Stimulated activated naive CD8-positive, alpha-beta T cell treated with anti-CD3 and anti-CD28 coated beads, Interleukin-15, amount 100 ng/mL, for 72 hours (primary cell): ENCODE results near the gene NKAIN1.
A peak's percentile ranks its signal among the peaks of the same experiment; 100 is the strongest.
"Not testable (repeated sequence)": the region's sequence is repeated elsewhere in the genome, so short reads cannot be mapped to it uniquely, and the experiment has no call there.

Experiments
- ATAC-seq: fragments of 150-1000 bp; cut with Tn5 transposase; 2 replicates; pipeline ENCODE4 v1.10.0; 2021; ENCODE audit warnings: mild to moderate bottlenecking, moderate library complexity
- DNase-seq, 2 donors: peaks; one replicate each; pipeline ENCODE4 v3.0.0; 2021 to 2022
- H3K27ac Mint-ChIP-seq, 2 donors: one replicate each; pipeline ENCODE4 v1.8.0; 2022; ENCODE audit warnings: mild to moderate bottlenecking in 2 of 2, mixed read lengths in 2 of 2, moderate library complexity in 2 of 2
- H3K27me3 Mint-ChIP-seq: one replicate; pipeline ENCODE4 v1.8.0; 2022; ENCODE audit warnings: mixed read lengths
- H3K4me1 Mint-ChIP-seq: one replicate; pipeline ENCODE4 v1.8.0; 2022; ENCODE audit warnings: mild to moderate bottlenecking, mixed read lengths
- H3K4me3 Mint-ChIP-seq, 2 donors: one replicate each; pipeline ENCODE4 v1.8.0; 2022; ENCODE audit warnings: mild to moderate bottlenecking in 2 of 2, mixed read lengths in 2 of 2, moderate library complexity in 1 of 2
- H3K9me3 Mint-ChIP-seq, 2 donors: one replicate each; pipeline ENCODE4 v1.8.0; 2022; ENCODE audit warnings: mixed read lengths in 2 of 2

Gene NKAIN1

GRCh38 chr1:31189696-31190674, 49.7 kb downstream of the NKAIN1 start:
- Mint-ChIP-seq H3K9me3 (no peaks in the 10 kb centered on the region), H3K4me3 (no peak overlapping the region), H3K27ac (no peak overlapping the region), H3K27me3 (peaks cover 6% of the 10 kb centered on the region), H3K4me1 (no peaks in the 10 kb centered on the region)
- DNase-seq = no peak
- no peak for ATAC-seq

DNA sequence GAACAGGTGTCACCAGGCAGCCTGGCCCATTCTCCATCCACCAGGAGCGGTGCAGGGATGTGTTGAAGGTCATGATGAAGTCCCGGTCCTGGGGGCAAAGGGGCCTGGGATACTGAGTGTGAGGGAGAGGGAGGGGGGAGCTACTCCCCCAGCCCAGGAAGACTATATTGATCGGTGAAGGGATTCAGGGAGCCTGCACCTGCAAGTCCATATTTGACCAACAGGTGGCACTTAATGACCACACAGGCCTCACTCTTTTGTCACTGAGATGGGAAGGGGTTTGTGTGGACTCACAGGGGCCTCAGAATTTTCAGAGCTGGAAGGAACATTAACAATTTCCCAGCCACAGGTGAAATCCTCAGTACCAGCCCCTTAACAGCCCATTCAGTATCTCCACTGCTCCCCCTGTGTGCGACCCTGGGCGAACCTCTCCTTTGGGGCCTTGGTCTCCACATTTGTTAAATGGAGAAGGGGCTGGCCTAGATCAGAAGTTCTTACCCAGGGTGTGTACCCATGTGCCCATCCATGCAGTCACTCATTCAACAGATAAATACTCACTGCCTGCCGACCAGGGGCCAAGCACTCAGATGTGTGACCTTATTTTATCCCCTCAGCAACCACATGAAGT, 55.6 kb downstream of the NKAIN1 start:
- H3K9me3 Mint-ChIP-seq = no peaks in the 10 kb centered on the region
- DNase-seq = peak; percentile 29 to 43
- peaks cover 16% of the 10 kb centered on the region for H3K4me1 Mint-ChIP-seq
- no peak for ATAC-seq
- H3K4me3 Mint-ChIP-seq = no peak overlapping the region
- H3K27me3 Mint-ChIP-seq = peaks cover 60% of the 10 kb centered on the region
- H3K27ac Mint-ChIP-seq = no peak overlapping the region

DNA sequence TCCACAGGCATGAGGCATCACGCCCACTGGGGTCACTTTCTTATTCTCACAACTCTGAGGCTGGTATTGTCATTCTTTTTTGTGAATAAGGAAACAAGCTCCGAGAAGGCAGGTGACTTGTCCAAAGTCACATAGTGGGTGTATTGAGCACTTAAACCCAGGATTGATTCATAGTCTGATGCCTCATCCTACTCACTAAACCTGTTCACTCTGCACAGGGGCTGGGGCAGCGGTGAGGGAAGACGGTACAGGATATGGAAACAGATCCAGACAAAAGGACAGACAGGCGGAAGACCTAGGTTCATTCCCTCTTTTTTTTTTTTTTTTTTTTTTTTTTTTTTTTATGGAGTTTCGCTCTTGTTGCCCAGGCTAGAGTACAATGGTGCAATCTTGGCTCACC, 56.6 kb downstream of the NKAIN1 start:
- peaks cover 16% of the 10 kb centered on the region for H3K4me1 Mint-ChIP-seq

DNA sequence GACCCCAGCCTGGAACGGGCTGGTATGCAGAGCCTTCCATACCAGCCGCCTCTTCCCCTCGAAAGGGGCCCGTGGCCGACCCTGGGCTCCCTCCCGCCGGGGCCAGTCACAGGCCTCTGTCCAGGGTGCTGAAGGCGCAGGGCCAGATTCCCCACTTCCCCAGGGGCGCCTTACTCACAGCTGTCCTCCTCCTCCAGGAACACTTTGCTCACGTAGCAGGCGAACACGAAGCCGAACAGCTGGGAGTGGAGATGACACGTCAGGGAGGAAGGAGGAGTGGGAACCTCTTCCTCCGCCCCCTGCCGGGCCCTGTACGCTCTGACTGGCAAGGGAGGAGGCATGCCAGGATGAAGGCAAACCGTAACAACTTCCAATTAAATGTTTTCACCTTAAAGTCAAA, 57.3 kb downstream of the NKAIN1 start:
- Mint-ChIP-seq H3K27me3 (peaks cover 64% of the 10 kb centered on the region), H3K4me3 (peak overlapping the region in 1 of 2 donors; percentile 61), H3K27ac (no peak overlapping the region), H3K9me3 (no peaks in the 10 kb centered on the region), H3K4me1 (peaks cover 16% of the 10 kb centered on the region)
- ATAC-seq (peak; percentile 55), DNase-seq (peak; percentile 32 to 37)

More for the DNA sequence above, 56.6 kb downstream of the NKAIN1 start:
- Mint-ChIP-seq H3K27ac (no peak overlapping the region), H3K27me3 (peaks cover 64% of the 10 kb centered on the region), H3K4me3 (no peak overlapping the region), H3K9me3 (no peaks in the 10 kb centered on the region)
- DNase-seq (no peak), ATAC-seq (no peak)

- Mint-ChIP-seq H3K4me3 (peak overlapping the region; percentile 57 to 83), H3K27me3 (peaks cover 64% of the 10 kb centered on the region), H3K9me3 (no peaks in the 10 kb centered on the region), H3K4me1 (peaks cover 16% of the 10 kb centered on the region), H3K27ac (no peak overlapping the region)
- DNase-seq (peak; percentile 60 to 66), ATAC-seq (peak; percentile 83)
Measured at GRCh38 chr1:31181515-31182343, 58.0 kb downstream of the NKAIN1 start.

- no peak overlapping the region for H3K4me3 Mint-ChIP-seq
- no peak overlapping the region for H3K27ac Mint-ChIP-seq
- peaks cover 16% of the 10 kb centered on the region for H3K4me1 Mint-ChIP-seq
- H3K27me3 Mint-ChIP-seq = peaks cover 63% of the 10 kb centered on the region
- no peak for ATAC-seq
- peaks cover 0 to 7% of the 10 kb centered on the region in 2 donors for H3K9me3 Mint-ChIP-seq
- no peak for DNase-seq
Measured at GRCh38 chr1:31180338-31180737, 59.3 kb downstream of the NKAIN1 start.

- not testable (repeated sequence) for H3K4me1 Mint-ChIP-seq, H3K27ac Mint-ChIP-seq, DNase-seq, ATAC-seq, H3K4me3 Mint-ChIP-seq
- H3K9me3 Mint-ChIP-seq = peaks cover 0 to 16% of the 10 kb centered on the region in 2 donors
- peaks cover 26% of the 10 kb centered on the region for H3K27me3 Mint-ChIP-seq
Measured at GRCh38 chr1:31176291-31176690, 63.4 kb downstream of the NKAIN1 start.

- DNase-seq (no peak), ATAC-seq (no peak)
- H3K27ac Mint-ChIP-seq = peak overlapping the region; percentile 69 to 80
- H3K9me3 Mint-ChIP-seq = peaks cover 0 to 9% of the 10 kb centered on the region in 2 donors
- no peaks in the 10 kb centered on the region for H3K27me3 Mint-ChIP-seq
- H3K4me1 Mint-ChIP-seq = peaks cover 11% of the 10 kb centered on the region
- H3K4me3 Mint-ChIP-seq = no peak overlapping the region
Measured at GRCh38 chr1:31170486-31170735, 69.3 kb downstream of the NKAIN1 start.

- peak overlapping the region in 1 of 2 donors; percentile 42 for H3K27ac Mint-ChIP-seq
- DNase-seq (no peak), ATAC-seq (no peak)
- H3K4me3 Mint-ChIP-seq = no peak overlapping the region
- peaks cover 22% of the 10 kb centered on the region for H3K4me1 Mint-ChIP-seq
- H3K27me3 Mint-ChIP-seq = peaks cover 12% of the 10 kb centered on the region
- H3K9me3 Mint-ChIP-seq = no peaks in the 10 kb centered on the region
Measured at GRCh38 chr1:31166462-31166861, 73.2 kb downstream of the NKAIN1 start.

GRCh38 chr1:31164291-31164690, 75.4 kb downstream of the NKAIN1 start:
- peaks cover 13% of the 10 kb centered on the region for H3K4me1 Mint-ChIP-seq
- no peaks in the 10 kb centered on the region for H3K9me3 Mint-ChIP-seq
- no peak for DNase-seq
- peaks cover 16% of the 10 kb centered on the region for H3K27me3 Mint-ChIP-seq
- no peak overlapping the region for H3K27ac Mint-ChIP-seq
- no peak overlapping the region for H3K4me3 Mint-ChIP-seq
- ATAC-seq = no peak

DNA sequence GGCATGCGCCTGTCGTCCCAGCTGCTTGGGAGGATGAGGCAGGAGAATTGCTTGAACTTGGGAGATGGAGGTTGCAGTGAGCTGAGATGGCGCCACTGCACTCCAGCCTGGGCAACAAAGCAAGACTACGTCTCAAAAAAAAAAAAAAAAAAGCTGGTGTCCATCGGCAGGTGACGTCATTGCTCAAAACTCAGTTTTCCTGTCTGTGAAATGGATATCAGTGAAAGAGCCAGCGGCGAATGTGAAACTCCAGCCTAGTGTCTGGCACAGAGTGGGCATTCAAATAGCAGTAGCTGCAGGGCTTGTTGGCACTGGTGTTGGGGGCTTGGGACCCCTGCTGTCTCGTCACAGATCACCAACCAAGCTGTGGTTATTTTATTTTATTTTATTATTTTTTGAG, 75.8 kb downstream of the NKAIN1 start:
- Mint-ChIP-seq H3K27ac (no peak overlapping the region), H3K4me1 (peaks cover 13% of the 10 kb centered on the region), H3K27me3 (peaks cover 16% of the 10 kb centered on the region), H3K9me3 (no peaks in the 10 kb centered on the region), H3K4me3 (no peak overlapping the region)
- DNase-seq (no peak), ATAC-seq (no peak)

DNA sequence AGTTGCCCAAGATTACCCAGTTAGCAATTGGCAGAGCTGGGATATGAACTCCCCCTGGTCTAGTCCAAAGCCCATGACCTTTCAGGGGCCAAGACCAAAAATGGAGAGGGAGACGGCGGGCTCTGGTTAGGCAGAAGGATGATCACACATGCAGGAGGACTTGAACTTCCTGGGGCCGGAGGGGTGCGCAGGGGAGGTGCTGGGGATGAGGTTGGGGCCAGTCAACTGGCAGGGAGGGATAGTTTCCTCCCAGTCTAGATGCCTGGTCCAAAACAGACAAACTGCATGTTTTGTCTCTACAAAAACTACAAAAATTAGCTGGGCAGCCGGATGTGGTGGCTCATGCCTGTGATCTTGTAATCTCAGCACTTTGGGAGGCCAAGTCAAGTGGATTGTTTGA, 78.1 kb downstream of the NKAIN1 start:
- Mint-ChIP-seq H3K27me3 (peaks cover 16% of the 10 kb centered on the region), H3K27ac (no peak overlapping the region), H3K4me3 (peak overlapping the region in 1 of 2 donors; percentile 49), H3K4me1 (peaks cover 13% of the 10 kb centered on the region), H3K9me3 (no peaks in the 10 kb centered on the region)
- DNase-seq (no peak), ATAC-seq (no peak)

- Mint-ChIP-seq H3K27ac (peak overlapping the region in 1 of 2 donors; percentile 7), H3K27me3 (peaks cover 16% of the 10 kb centered on the region), H3K4me3 (no peak overlapping the region), H3K4me1 (peaks cover 18% of the 10 kb centered on the region), H3K9me3 (no peaks in the 10 kb centered on the region)
- no peak for ATAC-seq
- no peak for DNase-seq
Measured at GRCh38 chr1:31159869-31160611, 79.6 kb downstream of the NKAIN1 start.

- Mint-ChIP-seq H3K4me3 (no peak overlapping the region), H3K9me3 (no peaks in the 10 kb centered on the region), H3K27ac (no peak overlapping the region), H3K4me1 (peaks cover 21% of the 10 kb centered on the region), H3K27me3 (peaks cover 16% of the 10 kb centered on the region)
- no peak for DNase-seq
- no peak for ATAC-seq
Measured at GRCh38 chr1:31159323-31159722, 80.4 kb downstream of the NKAIN1 start.

DNA sequence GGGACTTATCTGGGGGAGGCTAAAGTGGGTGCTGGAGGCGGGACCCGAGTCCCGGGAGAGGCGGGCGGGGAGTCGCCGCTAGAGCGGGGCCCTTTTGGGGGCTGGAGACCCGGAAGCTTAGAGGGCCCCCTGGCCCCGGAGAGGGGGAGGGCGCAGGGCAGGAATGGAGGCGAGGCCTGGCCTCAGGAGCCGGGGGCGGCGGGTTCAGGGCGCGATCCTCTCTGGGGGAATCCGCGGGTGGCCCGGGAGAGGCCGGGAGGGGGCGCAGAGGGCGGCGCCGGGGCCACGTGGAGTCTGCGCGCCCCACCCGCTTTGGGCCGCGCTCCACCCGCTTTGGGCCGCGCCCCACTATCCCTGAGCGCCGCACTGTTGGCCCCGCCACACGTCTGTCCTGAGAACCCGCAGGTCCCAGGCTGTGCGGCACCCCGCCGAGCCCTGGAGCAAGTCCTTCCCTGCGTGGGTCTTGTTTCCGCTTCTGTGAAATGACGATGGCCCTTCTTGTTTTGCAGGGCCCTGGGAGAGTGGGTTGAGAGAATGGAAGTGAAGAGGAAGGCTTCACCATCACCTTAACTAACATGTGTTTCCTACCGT, 84.4 kb downstream of the NKAIN1 start:
- Mint-ChIP-seq H3K27me3 (no peaks in the 10 kb centered on the region), H3K9me3 (no peaks in the 10 kb centered on the region), H3K4me1 (peaks cover 10% of the 10 kb centered on the region), H3K27ac (peak overlapping the region; percentile 88 to 95), H3K4me3 (peak overlapping the region; percentile 82 to 95)
- DNase-seq = peak; percentile 76 to 77
- ATAC-seq = peak; percentile 89
